ENCODE data around the gene SYNJ1. TPM values are rescaled to one million over a fixed set of nuclear protein-coding genes. Genes with fewer than 3 reads are reported as not detected.

SYNJ1 gene
- total and polyA plus RNA-seq, 2 of the 13 experiments (the other 11 are each of a cell fraction or from before 2014, with no cell fraction given) = 2.0 to 2.7 TPM

DNA sequence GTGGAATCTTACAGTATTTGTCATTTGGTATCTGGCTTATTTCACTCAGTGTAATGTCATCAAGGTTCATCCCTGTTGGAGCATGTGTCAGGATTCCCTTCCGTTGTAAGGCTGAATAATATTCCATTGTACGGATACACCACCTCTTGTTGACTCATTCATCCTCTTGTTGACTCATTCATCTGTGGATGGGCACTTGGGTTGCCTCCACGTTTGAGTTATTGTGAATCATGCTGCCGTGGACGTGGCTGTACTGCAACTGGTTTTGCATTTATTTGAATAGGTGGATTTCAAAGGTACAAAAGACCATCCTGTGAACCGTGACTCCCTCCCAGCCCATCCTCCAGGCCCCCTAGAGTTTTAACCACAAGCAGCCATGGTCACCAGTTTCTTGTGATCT lies 130.6 kb downstream of the SYNJ1 start (continued):
- TF ChIP-seq RXRB (CRISPR knock-in tag; IDR thresholded peaks at IDR 0.05; ENCODE audit: borderline replicate concordance) (peak; percentile 50; the same call in 1 of the 2 replicates), ZNF562 (CRISPR knock-in tag; IDR thresholded peaks at IDR 0.05; ENCODE audit: borderline replicate concordance) (no peak), EEA1 (CRISPR knock-in tag; IDR thresholded peaks at IDR 0.05; ENCODE audit: borderline replicate concordance) (no peak), ZSCAN22 (CRISPR knock-in tag; IDR thresholded peaks at IDR 0.05) (no peak), SALL1 (CRISPR knock-in tag; IDR thresholded peaks at IDR 0.05) (peak; percentile 56), SMARCC2 (IDR thresholded peaks at IDR 0.05) (no peak), ZNF17 (CRISPR knock-in tag; IDR thresholded peaks at IDR 0.05) (no peak), RARA (CRISPR knock-in tag; IDR thresholded peaks at IDR 0.05) (peak; percentile 84), SOX13 (IDR thresholded peaks at IDR 0.05) (peak; percentile 69; the same call in 1 of the 2 replicates), SOX13 (CRISPR knock-in tag; conservative IDR thresholded peaks at IDR 0.05 in 1 of 2, IDR thresholded peaks at IDR 0.05 in 1 of 2) (peak in 1 of 2 experiments; percentile 87; a peak in 2 of 4 replicates), CBX2 (IDR thresholded peaks at IDR 0.05; ENCODE audit: low read depth, low read length) (no peak), CBX2 (CRISPR knock-in tag; IDR thresholded peaks at IDR 0.05; ENCODE audit: low read depth) (no peak), JDP2 (CRISPR knock-in tag; IDR thresholded peaks at IDR 0.05; ENCODE audit: borderline replicate concordance) (no peak), NR2F1 (CRISPR knock-in tag; IDR thresholded peaks at IDR 0.05) (no peak), FOSL1 (CRISPR knock-in tag; IDR thresholded peaks at IDR 0.05; ENCODE audit: borderline replicate concordance) (peak; percentile 73; the same call in 1 of the 2 replicates), FOXA1 (IDR thresholded peaks at IDR 0.05) (peak; percentile 84), FOXA1 (CRISPR knock-in tag; IDR thresholded peaks at IDR 0.05) (peak; percentile 97), BHLHE40 (IDR thresholded peaks at IDR 0.05; ENCODE audit: low read length) (peak; percentile 63)
- TF ChIP-seq, protein P1, sequence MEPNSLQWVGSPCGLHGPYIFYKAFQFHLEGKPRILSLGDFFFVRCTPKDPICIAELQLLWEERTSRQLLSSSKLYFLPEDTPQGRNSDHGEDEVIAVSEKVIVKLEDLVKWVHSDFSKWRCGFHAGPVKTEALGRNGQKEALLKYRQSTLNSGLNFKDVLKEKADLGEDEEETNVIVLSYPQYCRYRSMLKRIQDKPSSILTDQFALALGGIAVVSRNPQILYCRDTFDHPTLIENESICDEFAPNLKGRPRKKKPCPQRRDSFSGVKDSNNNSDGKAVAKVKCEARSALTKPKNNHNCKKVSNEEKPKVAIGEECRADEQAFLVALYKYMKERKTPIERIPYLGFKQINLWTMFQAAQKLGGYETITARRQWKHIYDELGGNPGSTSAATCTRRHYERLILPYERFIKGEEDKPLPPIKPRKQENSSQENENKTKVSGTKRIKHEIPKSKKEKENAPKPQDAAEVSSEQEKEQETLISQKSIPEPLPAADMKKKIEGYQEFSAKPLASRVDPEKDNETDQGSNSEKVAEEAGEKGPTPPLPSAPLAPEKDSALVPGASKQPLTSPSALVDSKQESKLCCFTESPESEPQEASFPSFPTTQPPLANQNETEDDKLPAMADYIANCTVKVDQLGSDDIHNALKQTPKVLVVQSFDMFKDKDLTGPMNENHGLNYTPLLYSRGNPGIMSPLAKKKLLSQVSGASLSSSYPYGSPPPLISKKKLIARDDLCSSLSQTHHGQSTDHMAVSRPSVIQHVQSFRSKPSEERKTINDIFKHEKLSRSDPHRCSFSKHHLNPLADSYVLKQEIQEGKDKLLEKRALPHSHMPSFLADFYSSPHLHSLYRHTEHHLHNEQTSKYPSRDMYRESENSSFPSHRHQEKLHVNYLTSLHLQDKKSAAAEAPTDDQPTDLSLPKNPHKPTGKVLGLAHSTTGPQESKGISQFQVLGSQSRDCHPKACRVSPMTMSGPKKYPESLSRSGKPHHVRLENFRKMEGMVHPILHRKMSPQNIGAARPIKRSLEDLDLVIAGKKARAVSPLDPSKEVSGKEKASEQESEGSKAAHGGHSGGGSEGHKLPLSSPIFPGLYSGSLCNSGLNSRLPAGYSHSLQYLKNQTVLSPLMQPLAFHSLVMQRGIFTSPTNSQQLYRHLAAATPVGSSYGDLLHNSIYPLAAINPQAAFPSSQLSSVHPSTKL (CRISPR knock-in tag; IDR thresholded peaks at IDR 0.05) = peak; percentile 88
- TF ChIP-seq, protein P2, sequence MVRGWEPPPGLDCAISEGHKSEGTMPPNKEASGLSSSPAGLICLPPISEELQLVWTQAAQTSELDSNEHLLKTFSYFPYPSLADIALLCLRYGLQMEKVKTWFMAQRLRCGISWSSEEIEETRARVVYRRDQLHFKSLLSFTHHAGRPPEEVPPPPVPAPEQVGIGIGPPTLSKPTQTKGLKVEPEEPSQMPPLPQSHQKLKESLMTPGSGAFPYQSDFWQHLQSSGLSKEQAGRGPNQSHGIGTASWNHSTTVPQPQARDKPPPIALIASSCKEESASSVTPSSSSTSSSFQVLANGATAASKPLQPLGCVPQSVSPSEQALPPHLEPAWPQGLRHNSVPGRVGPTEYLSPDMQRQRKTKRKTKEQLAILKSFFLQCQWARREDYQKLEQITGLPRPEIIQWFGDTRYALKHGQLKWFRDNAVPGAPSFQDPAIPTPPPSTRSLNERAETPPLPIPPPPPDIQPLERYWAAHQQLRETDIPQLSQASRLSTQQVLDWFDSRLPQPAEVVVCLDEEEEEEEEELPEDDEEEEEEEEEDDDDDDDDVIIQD (CRISPR knock-in tag; IDR thresholded peaks at IDR 0.05; ENCODE audit: low read depth) = 0 out of 2 replicates have a peak, but pooled peaks have one; percentile 31
- TF ChIP-seq, protein P3, sequence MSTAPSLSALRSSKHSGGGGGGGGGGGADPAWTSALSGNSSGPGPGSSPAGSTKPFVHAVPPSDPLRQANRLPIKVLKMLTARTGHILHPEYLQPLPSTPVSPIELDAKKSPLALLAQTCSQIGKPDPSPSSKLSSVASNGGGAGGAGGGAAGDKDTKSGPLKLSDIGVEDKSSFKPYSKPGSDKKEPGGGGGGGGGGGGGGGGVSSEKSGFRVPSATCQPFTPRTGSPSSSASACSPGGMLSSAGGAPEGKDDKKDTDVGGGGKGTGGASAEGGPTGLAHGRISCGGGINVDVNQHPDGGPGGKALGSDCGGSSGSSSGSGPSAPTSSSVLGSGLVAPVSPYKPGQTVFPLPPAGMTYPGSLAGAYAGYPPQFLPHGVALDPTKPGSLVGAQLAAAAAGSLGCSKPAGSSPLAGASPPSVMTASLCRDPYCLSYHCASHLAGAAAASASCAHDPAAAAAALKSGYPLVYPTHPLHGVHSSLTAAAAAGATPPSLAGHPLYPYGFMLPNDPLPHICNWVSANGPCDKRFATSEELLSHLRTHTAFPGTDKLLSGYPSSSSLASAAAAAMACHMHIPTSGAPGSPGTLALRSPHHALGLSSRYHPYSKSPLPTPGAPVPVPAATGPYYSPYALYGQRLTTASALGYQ (CRISPR knock-in tag; IDR thresholded peaks at IDR 0.05) = 0 out of 2 replicates have a peak, but pooled peaks have one; percentile 46
- TF ChIP-seq, protein P4, sequence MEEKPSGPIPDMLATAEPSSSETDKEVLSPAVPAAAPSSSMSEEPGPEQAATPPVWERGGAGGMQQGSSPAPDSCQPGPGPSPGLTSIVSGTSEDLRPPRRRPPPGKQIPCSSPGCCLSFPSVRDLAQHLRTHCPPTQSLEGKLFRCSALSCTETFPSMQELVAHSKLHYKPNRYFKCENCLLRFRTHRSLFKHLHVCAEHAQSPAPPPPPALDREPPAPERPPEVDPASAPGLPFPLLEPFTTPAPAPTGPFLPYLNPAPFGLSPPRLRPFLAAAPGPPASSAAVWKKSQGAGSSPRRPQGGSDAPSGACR (CRISPR knock-in tag; IDR thresholded peaks at IDR 0.05) = 0 out of 2 replicates have a peak, but pooled peaks have one; percentile 32
- TF ChIP-seq, protein P5, sequence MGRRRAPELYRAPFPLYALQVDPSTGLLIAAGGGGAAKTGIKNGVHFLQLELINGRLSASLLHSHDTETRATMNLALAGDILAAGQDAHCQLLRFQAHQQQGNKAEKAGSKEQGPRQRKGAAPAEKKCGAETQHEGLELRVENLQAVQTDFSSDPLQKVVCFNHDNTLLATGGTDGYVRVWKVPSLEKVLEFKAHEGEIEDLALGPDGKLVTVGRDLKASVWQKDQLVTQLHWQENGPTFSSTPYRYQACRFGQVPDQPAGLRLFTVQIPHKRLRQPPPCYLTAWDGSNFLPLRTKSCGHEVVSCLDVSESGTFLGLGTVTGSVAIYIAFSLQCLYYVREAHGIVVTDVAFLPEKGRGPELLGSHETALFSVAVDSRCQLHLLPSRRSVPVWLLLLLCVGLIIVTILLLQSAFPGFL (CRISPR knock-in tag; IDR thresholded peaks at IDR 0.05) = no peak
